ENCODE measurements around the gene ATP5PO. TPM values are rescaled to one million over a fixed set of nuclear protein-coding genes. Genes with fewer than 3 reads are reported as not detected.

ATP5PO gene
- total RNA-seq, 1 donor from 2014 or later = 100 TPM

DNA sequence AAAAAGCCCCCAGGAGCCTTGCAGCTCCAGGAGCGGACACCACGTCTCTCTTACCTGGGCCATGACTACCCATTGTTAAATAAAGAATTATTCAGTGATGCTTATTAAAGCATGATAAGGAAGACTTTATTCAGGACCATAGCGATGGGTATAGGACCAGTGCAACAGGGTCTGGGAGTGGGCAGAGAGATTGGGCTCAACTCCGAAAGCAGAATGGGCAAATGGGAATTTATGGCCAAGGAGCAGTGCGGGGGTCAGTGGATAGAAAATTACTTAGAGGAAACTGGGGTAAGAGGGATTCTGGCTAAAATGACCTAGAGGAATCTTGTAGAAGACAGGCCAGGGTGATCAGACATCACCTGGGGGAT, 580 bp upstream of the ATP5PO start:
- DNase-seq = no peak
- H3K27me3 ChIP-seq (ENCODE audit: low read depth) = no peaks in the 10 kb centered on the region
- peak overlapping the region; percentile 91 for H3K27ac ChIP-seq
- ATAC-seq = peak in 1 of 2 donors; percentile 1
- H3K9me3 ChIP-seq = no peaks in the 10 kb centered on the region
- peak overlapping the region; percentile 98 for H3K4me3 ChIP-seq
- peaks cover 23% of the 10 kb centered on the region for H3K4me1 ChIP-seq
- intact Hi-C loops (cut with DNase I) = no loop called here
- peaks cover 27% of the 10 kb centered on the region for H3K36me3 ChIP-seq
- TF ChIP-seq CTCF (IDR thresholded peaks at IDR 0.05) = no peak

GRCh38 chr21:33914188-33914587, 1.4 kb downstream of the ATP5PO start:
- no peak for ATAC-seq
- no peak for TF ChIP-seq CTCF (IDR thresholded peaks at IDR 0.05)
- Histone ChIP-seq H3K9me3 (no peaks in the 10 kb centered on the region), H3K4me1 (peaks cover 23% of the 10 kb centered on the region), H3K27me3 (ENCODE audit: low read depth) (no peaks in the 10 kb centered on the region), H3K27ac (no peak overlapping the region), H3K4me3 (peak overlapping the region; percentile 98), H3K36me3 (peaks cover 47% of the 10 kb centered on the region)
- no peak for DNase-seq
- intact Hi-C loops (cut with DNase I) = no loop called here

GRCh38 chr21:33909756-33910155, 5.8 kb downstream of the ATP5PO start:
- DNase-seq = no peak
- intact Hi-C loops (cut with DNase I) = no loop called here
- no peak overlapping the region for H3K27ac ChIP-seq
- H3K4me3 ChIP-seq = no peak overlapping the region
- H3K27me3 ChIP-seq (ENCODE audit: low read depth) = no peaks in the 10 kb centered on the region
- H3K9me3 ChIP-seq = no peaks in the 10 kb centered on the region
- peaks cover 15% of the 10 kb centered on the region for H3K4me1 ChIP-seq
- no peak for ATAC-seq
- no peak for TF ChIP-seq CTCF (IDR thresholded peaks at IDR 0.05)
- peaks cover 91% of the 10 kb centered on the region for H3K36me3 ChIP-seq

GRCh38 chr21:33908760-33909159, 6.8 kb downstream of the ATP5PO start:
- peaks cover 100% of the 10 kb centered on the region for H3K36me3 ChIP-seq
- no peak for ATAC-seq
- no peaks in the 10 kb centered on the region for H3K9me3 ChIP-seq

GRCh38 chr21:33904041-33904440, 11.6 kb downstream of the ATP5PO start:
- peaks cover 80% of the 10 kb centered on the region for H3K36me3 ChIP-seq
- no peak for TF ChIP-seq CTCF (IDR thresholded peaks at IDR 0.05)
- intact Hi-C loops (cut with DNase I) = no loop called here
- no peaks in the 10 kb centered on the region for H3K4me1 ChIP-seq
- DNase-seq (no peak), ATAC-seq (no peak)
- H3K27ac ChIP-seq = no peak overlapping the region
- no peak overlapping the region for H3K4me3 ChIP-seq
- no peaks in the 10 kb centered on the region for H3K27me3 ChIP-seq (ENCODE audit: low read depth)
- H3K9me3 ChIP-seq = no peaks in the 10 kb centered on the region

More at GRCh38 chr21:33908760-33909159, 6.8 kb downstream of the ATP5PO start:
- Histone ChIP-seq H3K27ac (no peak overlapping the region), H3K4me1 (peaks cover 5% of the 10 kb centered on the region), H3K27me3 (ENCODE audit: low read depth) (no peaks in the 10 kb centered on the region), H3K4me3 (no peak overlapping the region)
- intact Hi-C loops (cut with DNase I) = no loop called here
- no peak for DNase-seq
- no peak for TF ChIP-seq CTCF (IDR thresholded peaks at IDR 0.05)

GRCh38 chr21:33902349-33902748, 13.3 kb downstream of the ATP5PO start:
- Histone ChIP-seq H3K9me3 (no peaks in the 10 kb centered on the region), H3K4me3 (no peak overlapping the region), H3K27ac (no peak overlapping the region), H3K27me3 (ENCODE audit: low read depth) (no peaks in the 10 kb centered on the region), H3K36me3 (peaks cover 63% of the 10 kb centered on the region), H3K4me1 (no peaks in the 10 kb centered on the region)
- no peak for DNase-seq
- intact Hi-C loops (cut with DNase I) = no loop called here
- TF ChIP-seq CTCF (IDR thresholded peaks at IDR 0.05) = no peak
- peak in 1 of 2 donors; percentile 21 for ATAC-seq

Measured in lower lobe of right lung (tissue), 2 donors.